Psoas muscle (tissue), 8 donors: ENCODE measurements around the gene SGCE. TPM values are rescaled to one million over a fixed set of nuclear protein-coding genes. Genes with fewer than 3 reads are reported as not detected.
A peak's percentile ranks its signal among the peaks of the same experiment; 100 is the strongest.

Experiments
- ATAC-seq, 4 donors: fragments of 200-7000 bp; cut with Tn5 transposase; one replicate each; pipeline ENCODE4 v1.9.1; 2020; ENCODE audit warnings: moderate library complexity in 3 of 4, mild to moderate bottlenecking in 2 of 4
- DNase-seq, 2 donors: peaks; one replicate each; pipeline ENCODE4 v3.0.0-alpha.2; 2020
- H3K27ac ChIP-seq: fragments of 200-600 bp; one replicate; pipeline ENCODE4 v1.8.0; 2022
- H3K27me3 ChIP-seq, 3 donors: fragments of 200-600 bp in 1 of 3; one replicate each; pipeline versions ENCODE4 v1.6.1 to v1.8.0; 2013 to 2022; ENCODE audit warnings: low read length in 2 of 3, mild to moderate bottlenecking in 2 of 3, moderate library complexity in 1 of 3; ENCODE audit not compliant: insufficient read depth in 3 of 3
- H3K36me3 ChIP-seq, 2 donors: fragments of 200-600 bp in 1 of 2; one replicate each; pipeline versions ENCODE4 v1.6.1 to v1.8.0; 2013 to 2022; ENCODE audit warnings: low read depth in 1 of 2, mild to moderate bottlenecking in 1 of 2, moderate library complexity in 1 of 2; ENCODE audit not compliant: insufficient read depth in 1 of 2
- H3K4me1 ChIP-seq: fragments of 200-600 bp; one replicate; pipeline ENCODE4 v1.8.0; 2022
- H3K4me3 ChIP-seq: fragments of 200-600 bp; one replicate; pipeline ENCODE4 v1.8.0; 2022; ENCODE audit warnings: mild to moderate bottlenecking
- H3K9me3 ChIP-seq: fragments of 200-600 bp; one replicate; pipeline ENCODE4 v1.8.0; 2022
- WGBS, 3 donors: extraction: QIAGEN DNeasy Blood & Tissue Kit; methylation state at CpG; one replicate each; pipeline versions ENCODE4 v1.1.6 to v1.1.7; 2013; 5-methylcytosine and 5-hydroxymethylcytosine counted together
- intact Hi-C, 2 donors: fragments of 100-400 bp; cut with DNase I; formaldehyde crosslinking; loops; one replicate each; pipeline versions ENCODE4 v1.11.0 to v1.14.2; 2022
- polyA plus RNA-seq, 3 donors: library from polyadenylated mRNA; stranded (reverse); fragments of 200-250 nt; gene quantifications; one replicate each; pipeline ENCODE4 v1.2.3, GENCODE V29; 2013
- total RNA-seq, 4 donors: library from RNA; stranded (reverse); fragmentation: NEBNext Ultra II Directional in 2 of 4; extraction: Animal tissue kit (Norgen Biotek cat#: 25700) in 2 of 4; gene quantifications; one replicate each; pipeline versions ENCODE4 v1.2.1 to v1.2.4, GENCODE V29; 2021 to 2023
- TF ChIP-seq, protein P1 (sequence below): fragments of 200-600 bp; IDR thresholded peaks from one replicate; pipeline ENCODE4 v1.8.0; 2022; ENCODE audit warnings: antibody characterized with exemption
- donor health status: healthy with polysubstance abuse.
- donor health status: DM: no; HTN: no; CAD: no; lungs with moderate emphysema.
- donor health status: Bipolar disorder and iron deficiency.
- donor health status: healthy.
- donor health status: DM: yes; HTN: yes; CAD: no.
- donor health status: DM: no; HTN: no; CAD: no.
- donor health status: DM: no; HTN: no; CAD: no.
- donor health status: DM: yes; HTN: yes; CAD: no.

SGCE gene
- total and polyA plus RNA-seq, 7 donors: 3.9 to 13.0 (median 6.1) TPM

DNA sequence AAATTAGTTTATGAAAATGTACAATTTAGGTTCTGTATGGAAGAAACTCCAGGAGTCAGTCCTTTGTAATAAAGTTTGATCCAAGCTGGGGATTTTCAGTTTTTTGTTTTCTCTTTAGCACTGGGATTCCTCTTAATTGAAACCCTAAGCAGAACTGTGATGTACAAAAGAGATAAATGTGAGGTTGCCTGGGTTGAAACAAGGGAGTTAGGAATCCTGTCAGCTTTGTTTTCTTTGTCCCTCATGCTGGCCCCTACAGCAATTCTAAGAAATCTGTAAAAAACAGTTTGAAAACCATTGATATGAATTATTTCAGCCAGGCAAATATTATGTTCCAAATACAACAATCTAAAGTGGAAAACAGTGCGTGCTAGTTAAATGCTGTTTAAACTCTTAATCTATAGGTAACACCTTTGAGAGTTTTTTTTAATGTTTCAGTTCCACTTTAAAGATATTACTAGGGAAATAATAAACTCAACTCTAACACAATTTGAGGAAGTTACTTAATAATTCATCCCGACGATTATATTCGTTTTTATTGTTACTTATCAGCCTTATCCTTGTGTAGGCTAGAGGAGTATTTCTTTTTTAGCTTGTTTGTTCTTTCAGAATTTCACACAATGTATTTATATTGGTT lies 65.3 kb downstream of the SGCE start:
- no peaks in the 10 kb centered on the region for H3K9me3 ChIP-seq
- no peaks in the 10 kb centered on the region for H3K4me1 ChIP-seq
- DNase-seq (no peak), ATAC-seq (no peak)
- TF ChIP-seq, protein P1, sequence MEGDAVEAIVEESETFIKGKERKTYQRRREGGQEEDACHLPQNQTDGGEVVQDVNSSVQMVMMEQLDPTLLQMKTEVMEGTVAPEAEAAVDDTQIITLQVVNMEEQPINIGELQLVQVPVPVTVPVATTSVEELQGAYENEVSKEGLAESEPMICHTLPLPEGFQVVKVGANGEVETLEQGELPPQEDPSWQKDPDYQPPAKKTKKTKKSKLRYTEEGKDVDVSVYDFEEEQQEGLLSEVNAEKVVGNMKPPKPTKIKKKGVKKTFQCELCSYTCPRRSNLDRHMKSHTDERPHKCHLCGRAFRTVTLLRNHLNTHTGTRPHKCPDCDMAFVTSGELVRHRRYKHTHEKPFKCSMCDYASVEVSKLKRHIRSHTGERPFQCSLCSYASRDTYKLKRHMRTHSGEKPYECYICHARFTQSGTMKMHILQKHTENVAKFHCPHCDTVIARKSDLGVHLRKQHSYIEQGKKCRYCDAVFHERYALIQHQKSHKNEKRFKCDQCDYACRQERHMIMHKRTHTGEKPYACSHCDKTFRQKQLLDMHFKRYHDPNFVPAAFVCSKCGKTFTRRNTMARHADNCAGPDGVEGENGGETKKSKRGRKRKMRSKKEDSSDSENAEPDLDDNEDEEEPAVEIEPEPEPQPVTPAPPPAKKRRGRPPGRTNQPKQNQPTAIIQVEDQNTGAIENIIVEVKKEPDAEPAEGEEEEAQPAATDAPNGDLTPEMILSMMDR: no peak
- H3K36me3 ChIP-seq: peaks cover 0 to 3% of the 10 kb centered on the region in 2 donors
- H3K27me3 ChIP-seq: no peaks in the 10 kb centered on the region
- no peak overlapping the region for H3K4me3 ChIP-seq
- intact Hi-C loops: no loop called here
- 79 to 88% (median 83%) methylated on average over 4 of the region's 4 CpGs for WGBS, 3 donors
- H3K27ac ChIP-seq: no peak overlapping the region

DNA sequence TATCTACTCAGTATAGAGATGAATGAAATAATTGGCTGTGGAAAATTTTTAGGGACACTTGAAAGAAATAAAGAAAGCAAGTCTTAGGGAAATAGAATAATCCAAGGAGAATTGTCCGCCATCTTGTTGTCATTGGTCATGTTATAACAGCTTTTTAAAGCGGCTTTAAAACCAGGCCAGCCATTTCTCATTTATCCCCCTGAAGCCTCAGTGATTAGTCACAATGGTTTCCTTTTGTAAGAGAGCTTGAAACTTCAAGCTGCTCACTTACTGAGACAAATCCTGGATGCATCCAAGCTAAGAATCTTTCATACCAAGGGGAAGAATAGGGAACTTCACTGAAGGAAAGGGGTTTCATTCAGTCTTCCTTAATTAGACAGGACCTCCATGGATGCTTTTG lies 67.9 kb downstream of the SGCE start:
- no peaks in the 10 kb centered on the region for H3K9me3 ChIP-seq

DNA sequence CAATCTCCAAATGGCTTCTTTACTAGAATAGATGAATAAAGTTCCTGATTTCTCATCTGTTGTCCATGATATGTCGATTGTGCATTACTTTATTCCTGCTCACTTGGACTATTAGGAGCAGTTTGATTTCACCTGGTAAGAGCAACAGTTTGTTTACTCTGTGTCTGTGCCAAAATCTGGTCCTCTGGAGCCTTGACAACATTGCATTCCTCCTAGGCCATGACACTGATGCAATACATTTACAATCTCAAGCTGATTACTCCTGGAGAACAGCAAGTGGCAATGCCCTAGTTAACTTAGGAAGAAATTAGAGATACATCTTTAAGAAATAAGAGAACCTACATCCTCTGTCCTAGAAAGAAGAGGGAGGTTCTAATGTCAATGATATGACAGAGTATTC lies 71.8 kb downstream of the SGCE start:
- Histone ChIP-seq H3K27ac (peak overlapping the region; percentile 55), H3K9me3 (no peaks in the 10 kb centered on the region), H3K36me3 (no peaks in the 10 kb centered on the region), H3K27me3 (no peaks in the 10 kb centered on the region), H3K4me1 (peaks cover 21% of the 10 kb centered on the region), H3K4me3 (no peak overlapping the region)
- DNase-seq: no peak
- WGBS, 3 donors: 34 to 54% (median 35%) methylated on average over 1 of the region's 1 CpG
- peak in 3 of 4 donors; percentile 80 to 86 (median 84) for ATAC-seq
- TF ChIP-seq, protein P1: no peak
- intact Hi-C loops: loop anchor here in 1 of 2 donors (5.0 kb wide), 1 partner anchor 38 kb away; no protein-coding TSS in a partner anchor

More for the DNA sequence above, 67.9 kb downstream of the SGCE start:
- ATAC-seq: no peak
- Histone ChIP-seq H3K4me3 (no peak overlapping the region), H3K4me1 (peaks cover 13% of the 10 kb centered on the region), H3K27me3 (no peaks in the 10 kb centered on the region), H3K36me3 (no peaks in the 10 kb centered on the region), H3K27ac (no peak overlapping the region)
- intact Hi-C loops: no loop called here
- DNase-seq: no peak
- 96 to 100% (median 99%) methylated on average over 2 of the region's 2 CpGs for WGBS, 3 donors
- TF ChIP-seq, protein P1: no peak

DNA sequence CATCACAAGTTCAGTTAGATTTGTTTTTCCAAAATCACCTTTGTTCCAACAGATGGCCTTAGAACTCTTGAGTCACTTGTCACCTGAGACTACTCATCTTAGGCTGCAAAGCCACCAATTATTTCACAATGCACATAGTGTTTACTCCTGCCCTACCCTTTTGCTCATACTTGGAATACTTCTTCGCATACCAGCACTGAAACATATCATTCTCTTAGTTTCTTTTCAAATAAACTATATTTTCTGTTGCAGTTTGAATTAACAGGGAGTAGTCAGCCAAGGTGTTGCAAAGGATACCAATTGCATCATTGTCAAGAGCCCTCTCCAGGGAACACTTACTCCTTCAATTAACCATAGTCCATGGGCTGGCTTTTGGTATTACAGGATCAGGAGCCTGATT lies 75.3 kb downstream of the SGCE start:
- Histone ChIP-seq H3K4me1 (peaks cover 21% of the 10 kb centered on the region), H3K27me3 (no peaks in the 10 kb centered on the region), H3K9me3 (peaks cover 3% of the 10 kb centered on the region), H3K36me3 (no peaks in the 10 kb centered on the region), H3K4me3 (no peak overlapping the region), H3K27ac (no peak overlapping the region)
- WGBS, 3 donors: 82 to 91% (median 85%) methylated on average over 1 of the region's 1 CpG
- TF ChIP-seq, protein P1: no peak
- ATAC-seq (peak; percentile 63 to 79 (median 74)), DNase-seq (no peak)
- intact Hi-C loops: loop anchor here in 1 of 2 donors (5.0 kb wide), 1 partner anchor 42 kb away; no protein-coding TSS in a partner anchor

DNA sequence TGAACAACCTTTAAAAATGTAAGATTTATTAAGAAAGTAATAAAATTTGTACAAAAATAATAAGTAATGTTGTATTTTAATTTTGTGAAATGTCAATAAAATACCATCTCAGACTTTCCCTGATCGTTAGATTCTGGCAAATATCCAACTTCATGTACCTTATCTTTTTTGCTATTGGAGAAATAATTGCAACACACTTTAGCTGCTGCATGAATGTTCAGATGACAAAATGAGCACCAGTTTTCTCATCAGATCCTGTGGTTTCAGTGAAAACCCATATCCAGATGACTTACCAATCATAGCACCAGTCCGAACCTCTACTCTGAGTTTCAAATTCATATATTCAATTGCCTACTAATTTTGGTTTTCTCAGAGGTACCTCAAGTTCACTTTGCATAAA lies 76.5 kb downstream of the SGCE start:
- H3K4me1 ChIP-seq: peaks cover 16% of the 10 kb centered on the region
- H3K4me3 ChIP-seq: no peak overlapping the region
- peaks cover 13% of the 10 kb centered on the region for H3K9me3 ChIP-seq
- WGBS, 3 donors: 91 to 97% (median 94%) methylated on average over 2 of the region's 2 CpGs
- TF ChIP-seq, protein P1: no peak
- no peaks in the 10 kb centered on the region for H3K27me3 ChIP-seq
- ATAC-seq (no peak), DNase-seq (no peak)
- intact Hi-C loops: no loop called here
- H3K36me3 ChIP-seq: no peaks in the 10 kb centered on the region
- H3K27ac ChIP-seq: no peak overlapping the region
